ENCODE results near the gene LRP5.

DNA sequence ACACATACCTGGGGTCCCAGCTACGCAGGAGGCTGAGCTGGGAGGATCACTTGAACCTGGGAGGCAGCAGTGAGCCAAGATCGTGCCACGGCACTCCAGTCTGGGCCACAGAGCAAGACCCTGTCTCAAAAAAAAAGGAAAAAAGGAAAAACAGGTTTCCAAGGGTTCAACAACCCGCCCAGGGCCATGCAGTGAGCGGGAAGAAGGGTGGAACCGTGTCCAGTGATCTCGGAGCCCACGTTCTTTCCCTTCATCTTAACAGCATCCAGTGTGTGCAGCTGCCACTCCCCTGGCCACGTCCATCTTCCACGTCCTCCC lies 14.9 kb upstream of the LRP5 start:
- TF ChIP-seq GATA2 (IDR thresholded peaks at IDR 0.05; ENCODE audit: low read depth, low read length) = no peak
- no peak for TF ChIP-seq GATA3 (IDR thresholded peaks at IDR 0.05; ENCODE audit: low read depth, low read length)

Data from SH-SY5Y (cell line).